HG02973 (cell line): ENCODE measurements around the gene MAFG.

Experiments
- ATAC-seq: cut with Tn5 transposase; IDR thresholded peaks from one replicate; pipeline ENCODE4 v1.9.1; 2021; ENCODE audit warnings: moderate library complexity; ENCODE audit not compliant: unreplicated experiment

MAFG gene

GRCh38 chr17:81940538-81941483 is 13.3 kb upstream of the MAFG start:
- ATAC-seq = no peak

GRCh38 chr17:81939881-81940385 is 12.4 kb upstream of the MAFG start:
- no peak for ATAC-seq

GRCh38 chr17:81939218-81939617 is 11.7 kb upstream of the MAFG start:
- no peak for ATAC-seq

- ATAC-seq = no peak
Observed at GRCh38 chr17:81935709-81936084, 8.2 kb upstream of the MAFG start.

GRCh38 chr17:81934850-81935708 is 7.5 kb upstream of the MAFG start:
- no peak for ATAC-seq

- ATAC-seq = no peak
Observed at GRCh38 chr17:81934098-81934757, 6.7 kb upstream of the MAFG start.

GRCh38 chr17:81933178-81933699 is 5.7 kb upstream of the MAFG start:
- no peak for ATAC-seq

- ATAC-seq = no peak
Observed at GRCh38 chr17:81932333-81932983, 4.9 kb upstream of the MAFG start.

- no peak for ATAC-seq
Observed at GRCh38 chr17:81931557-81932332, 4.2 kb upstream of the MAFG start.

GRCh38 chr17:81931189-81931556 is 3.6 kb upstream of the MAFG start:
- ATAC-seq = no peak

- no peak for ATAC-seq
Observed at GRCh38 chr17:81930142-81931125, 2.9 kb upstream of the MAFG start.

GRCh38 chr17:81929253-81930141 is 2.0 kb upstream of the MAFG start:
- ATAC-seq = no peak

GRCh38 chr17:81928544-81929252 is 1.2 kb upstream of the MAFG start:
- no peak for ATAC-seq

- ATAC-seq = peak; percentile 16
Observed at GRCh38 chr17:81927152-81927652, 333 bp downstream of the MAFG start.

GRCh38 chr17:81926451-81927151 is 934 bp downstream of the MAFG start:
- peak; percentile 19 for ATAC-seq

- ATAC-seq = no peak
Observed at GRCh38 chr17:81925860-81926450, 1.6 kb downstream of the MAFG start.
